Neutrophil (primary cell): ENCODE data around the gene NR2F2.

Experiments
- H3K27ac ChIP-seq: fragments of 200-600 bp; sonication (generic); 2 replicates; pipeline ENCODE4 v1.5.1; 2016; ENCODE audit warnings: mild to moderate bottlenecking, moderate library complexity
- H3K27me3 ChIP-seq: fragments of 200-600 bp; sonication (generic); 2 replicates; pipeline ENCODE4 v1.6.0; 2016; ENCODE audit warnings: mild to moderate bottlenecking
- H3K36me3 ChIP-seq: fragments of 200-600 bp; sonication (generic); 2 replicates; pipeline ENCODE4 v1.5.1; 2017
- H3K4me1 ChIP-seq, 2 experiments: fragments of 200-600 bp in 1 of 2; sonication (generic) in 1 of 2; 1 replicate in 1 of 2; 2 replicates in 1 of 2; pipeline versions ENCODE4 v1.5.1 to v1.6.1; 2013 to 2016; ENCODE audit warnings: low read depth in 1 of 2, low read length in 1 of 2, mild to moderate bottlenecking in 1 of 2, moderate library complexity in 1 of 2; ENCODE audit not compliant: control insufficient read depth in 1 of 2, insufficient read depth in 1 of 2
- H3K4me3 ChIP-seq, 2 experiments: fragments of 200-600 bp in 1 of 2; sonication (generic) in 1 of 2; 1 replicate in 1 of 2; 2 replicates in 1 of 2; pipeline ENCODE4 v1.5.1; 2013 to 2016; ENCODE audit warnings: low read depth in 1 of 2, low read length in 1 of 2, mild to moderate bottlenecking in 1 of 2, moderate library complexity in 1 of 2
- H3K9me3 ChIP-seq: fragments of 200-600 bp; sonication (generic); 2 replicates; pipeline ENCODE4 v1.5.1; 2016
- CTCF ChIP-seq: fragments of 200-600 bp; sonication (generic); IDR thresholded peaks from 2 replicates; pipeline ENCODE4 v1.5.1; 2016; ENCODE audit warnings: antibody characterized with exemption

The NR2F2 gene

DNA sequence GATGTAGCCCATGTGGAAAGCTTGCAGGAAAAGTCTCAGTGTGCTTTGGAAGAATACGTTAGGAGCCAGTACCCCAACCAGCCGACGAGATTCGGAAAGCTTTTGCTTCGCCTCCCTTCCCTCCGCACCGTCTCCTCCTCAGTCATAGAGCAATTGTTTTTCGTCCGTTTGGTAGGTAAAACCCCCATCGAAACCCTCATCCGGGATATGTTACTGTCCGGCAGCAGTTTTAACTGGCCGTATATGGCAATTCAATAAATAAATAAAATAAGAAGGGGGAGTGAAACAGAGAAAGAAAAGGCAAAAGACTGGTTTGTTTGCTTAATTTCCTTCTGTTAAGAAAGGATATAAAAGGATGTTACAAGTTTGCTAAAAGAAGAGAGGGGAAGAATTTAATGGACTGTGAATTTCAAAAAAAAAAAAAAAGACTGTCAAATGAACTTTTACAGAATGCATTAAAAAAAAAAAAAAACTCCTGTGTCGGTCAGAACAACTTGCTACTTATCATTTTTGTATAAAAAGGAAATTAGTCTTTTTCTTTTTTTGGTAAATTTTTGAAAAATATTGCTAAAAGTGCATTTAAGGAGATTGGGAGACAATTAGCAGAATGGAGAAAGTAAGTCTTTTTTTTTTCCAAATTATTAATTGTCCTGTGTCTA lies 7.0 kb downstream of the NR2F2 start:
- Histone ChIP-seq H3K36me3 (no peaks in the 10 kb centered on the region), H3K4me3 (no peak overlapping the region), H3K27ac (no peak overlapping the region), H3K4me1 (no peaks in the 10 kb centered on the region), H3K27me3 (peaks cover 100% of the 10 kb centered on the region), H3K9me3 (no peaks in the 10 kb centered on the region)
- TF ChIP-seq CTCF = no peak

GRCh38 chr15:96338074-96338765 lies 7.7 kb downstream of the NR2F2 start:
- no peaks in the 10 kb centered on the region for H3K36me3 ChIP-seq
- H3K27ac ChIP-seq = no peak overlapping the region
- H3K4me3 ChIP-seq = no peak overlapping the region
- no peak for TF ChIP-seq CTCF
- no peaks in the 10 kb centered on the region for H3K4me1 ChIP-seq
- H3K9me3 ChIP-seq = no peaks in the 10 kb centered on the region
- peaks cover 100% of the 10 kb centered on the region for H3K27me3 ChIP-seq

DNA sequence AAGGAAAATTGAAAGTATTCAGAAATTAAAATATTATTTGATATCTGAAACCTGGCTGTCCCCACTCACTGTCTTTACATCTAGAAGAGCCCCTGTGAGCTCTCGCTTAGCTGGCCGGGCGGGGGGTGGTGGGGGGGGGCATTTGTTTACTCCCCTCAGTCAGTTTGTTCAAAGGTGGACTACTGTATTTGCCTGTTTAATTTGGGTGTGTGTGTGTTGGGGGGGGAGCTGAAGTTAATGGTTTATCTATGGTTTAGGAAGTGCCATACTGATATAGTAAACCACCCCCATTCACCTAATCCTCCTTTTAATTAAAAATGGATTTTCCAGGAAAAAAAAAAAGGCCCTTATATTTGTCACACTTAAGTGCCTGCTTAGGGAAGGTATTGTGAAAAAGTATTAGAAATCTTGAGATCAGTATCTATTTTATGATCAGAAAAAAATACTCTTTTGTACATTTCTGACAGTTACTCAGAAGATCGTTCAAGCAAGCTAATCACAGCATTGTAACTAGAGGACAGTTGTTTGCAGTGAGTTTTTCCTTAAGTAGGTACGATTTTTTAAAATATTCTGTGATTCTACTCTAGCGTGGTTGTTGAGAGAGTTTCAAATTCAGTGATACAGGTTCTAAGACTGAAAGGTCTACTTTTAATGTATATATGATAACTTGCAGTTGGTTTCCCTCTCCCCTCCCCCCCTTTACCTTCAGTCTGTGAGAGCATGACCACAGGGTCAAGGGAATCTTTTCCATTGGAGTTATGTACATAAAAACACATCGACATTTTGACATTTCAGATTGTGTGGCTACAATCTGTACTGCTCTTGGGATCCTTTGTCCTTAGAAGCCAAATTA lies 8.5 kb downstream of the NR2F2 start:
- Histone ChIP-seq H3K36me3 (no peaks in the 10 kb centered on the region), H3K9me3 (no peaks in the 10 kb centered on the region), H3K27me3 (peaks cover 100% of the 10 kb centered on the region), H3K27ac (no peak overlapping the region), H3K4me3 (no peak overlapping the region), H3K4me1 (no peaks in the 10 kb centered on the region)
- TF ChIP-seq CTCF = no peak

- H3K4me3 ChIP-seq = no peak overlapping the region
- no peak overlapping the region for H3K27ac ChIP-seq
- H3K27me3 ChIP-seq = peaks cover 100% of the 10 kb centered on the region
- no peaks in the 10 kb centered on the region for H3K36me3 ChIP-seq
- no peak for TF ChIP-seq CTCF
- H3K4me1 ChIP-seq = no peaks in the 10 kb centered on the region
- H3K9me3 ChIP-seq = no peaks in the 10 kb centered on the region
These were observed 9.3 kb downstream of the NR2F2 start for GRCh38 chr15:96339619-96340347.

DNA sequence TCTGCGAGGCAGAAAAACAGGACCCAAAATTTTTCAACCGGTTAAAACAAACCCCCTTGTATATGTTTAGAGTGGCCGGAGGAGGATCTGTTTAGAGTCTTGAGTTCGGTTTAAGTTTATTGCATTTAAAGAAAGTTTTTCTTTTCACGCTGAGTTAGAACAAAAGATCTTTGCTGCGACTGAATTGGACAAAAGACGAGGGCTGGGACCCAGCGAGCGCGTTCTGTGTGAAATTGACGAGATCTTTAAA lies 9.8 kb downstream of the NR2F2 start:
- no peak for TF ChIP-seq CTCF
- no peak overlapping the region for H3K27ac ChIP-seq
- no peaks in the 10 kb centered on the region for H3K9me3 ChIP-seq
- no peaks in the 10 kb centered on the region for H3K4me1 ChIP-seq
- H3K27me3 ChIP-seq = peaks cover 100% of the 10 kb centered on the region
- no peaks in the 10 kb centered on the region for H3K36me3 ChIP-seq
- no peak overlapping the region for H3K4me3 ChIP-seq
